ENCODE data around the gene TACC3.

GRCh38 chr4:1786544-1787362, 65.4 kb downstream of the TACC3 start:
- TF ChIP-seq CTCF (IDR thresholded peaks at IDR 0.05) (no peak), POLR2A (IDR thresholded peaks at IDR 0.05) (no peak)

All from Peyer's patch (tissue), 4 donors.